Fibroblast of lung (primary cell): ENCODE data around the gene SAT2.

Experiments
- EZH2 ChIP-seq: IDR thresholded peaks from 2 replicates; pipeline ENCODE4 v1.5.1; 2012; ENCODE audit warnings: low read length, control low read depth, mild to moderate bottlenecking; ENCODE audit errors: missing control alignments
- TF ChIP-seq, protein P1 (sequence below), 2 donors: IDR thresholded peaks in 1 of 2; conservative IDR thresholded peaks in 1 of 2; 1 replicate in 1 of 2; 2 replicates in 1 of 2; pipeline ENCODE4 v1.5.1; 2011 to 2012; ENCODE audit warnings: low read length in 2 of 2, control low read depth in 1 of 2, inconsistent platforms in 1 of 2, low read depth in 1 of 2, mild to moderate bottlenecking in 1 of 2

- TF ChIP-seq, protein P1, sequence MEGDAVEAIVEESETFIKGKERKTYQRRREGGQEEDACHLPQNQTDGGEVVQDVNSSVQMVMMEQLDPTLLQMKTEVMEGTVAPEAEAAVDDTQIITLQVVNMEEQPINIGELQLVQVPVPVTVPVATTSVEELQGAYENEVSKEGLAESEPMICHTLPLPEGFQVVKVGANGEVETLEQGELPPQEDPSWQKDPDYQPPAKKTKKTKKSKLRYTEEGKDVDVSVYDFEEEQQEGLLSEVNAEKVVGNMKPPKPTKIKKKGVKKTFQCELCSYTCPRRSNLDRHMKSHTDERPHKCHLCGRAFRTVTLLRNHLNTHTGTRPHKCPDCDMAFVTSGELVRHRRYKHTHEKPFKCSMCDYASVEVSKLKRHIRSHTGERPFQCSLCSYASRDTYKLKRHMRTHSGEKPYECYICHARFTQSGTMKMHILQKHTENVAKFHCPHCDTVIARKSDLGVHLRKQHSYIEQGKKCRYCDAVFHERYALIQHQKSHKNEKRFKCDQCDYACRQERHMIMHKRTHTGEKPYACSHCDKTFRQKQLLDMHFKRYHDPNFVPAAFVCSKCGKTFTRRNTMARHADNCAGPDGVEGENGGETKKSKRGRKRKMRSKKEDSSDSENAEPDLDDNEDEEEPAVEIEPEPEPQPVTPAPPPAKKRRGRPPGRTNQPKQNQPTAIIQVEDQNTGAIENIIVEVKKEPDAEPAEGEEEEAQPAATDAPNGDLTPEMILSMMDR (conservative IDR thresholded peaks at IDR 0.05 in 1 of 2, IDR thresholded peaks at IDR 0.05 in 1 of 2; ENCODE audit: low read depth in 1 of 2, low read length in 2 of 2), result no peak
- no peak for TF ChIP-seq EZH2
Observed at GRCh38 chr17:7626307-7626706, 1.3 kb downstream of the SAT2 start.
